GM12878 (cell line): ENCODE data around the gene ZC3H6. TPM values are rescaled to one million over a fixed set of nuclear protein-coding genes. Genes with fewer than 3 reads are reported as not detected.

ENCODE experiments used
- ATAC-seq: fragments of 200-7000 bp; cut with Tn5 transposase; 3 replicates; pipeline ENCODE4 v1.9.1; 2020; ENCODE audit warnings: mild to moderate bottlenecking, moderate library complexity
- BruUV-seq: library from RNA; stranded (reverse); fragments of 400-500 nt; replicated peaks from 2 replicates; lab custom pipeline; 2021; lab: Mats Ljungman, UMichigan
- CTCF ChIA-PET: fragments of 300-600 bp; sonication (Branson Sonifier 250); formaldehyde crosslinking; extraction: SDS; loops from one replicate; lab custom pipeline; 2021; ENCODE audit warnings: inconsistent platforms; lab: Yijun Ruan, JAX
- POLR2A ChIA-PET: fragments of 350-600 bp; formaldehyde crosslinking; extraction: SDS; loops from one replicate; lab custom pipeline; 2021; ENCODE audit warnings: inconsistent platforms; lab: Charles Lee
- RAD21 ChIA-PET: fragments of 300-600 bp; sonication (Branson Sonifier 250); formaldehyde crosslinking; loops from one replicate; lab custom pipeline; 2023; ENCODE audit warnings: antibody characterized with exemption; ENCODE audit not compliant: unreplicated experiment; lab: Charles Lee
- SMC1A ChIA-PET: fragments of 300-600 bp; sonication (Branson Sonifier 250); formaldehyde crosslinking; loops from one replicate; lab custom pipeline; 2023; ENCODE audit not compliant: unreplicated experiment, uncharacterized antibody; lab: Charles Lee
- DNase-seq: peaks from one replicate; pipeline ENCODE4 v3.0.0-alpha.2; 2011; ENCODE audit warnings: low read depth, low spot score
- FAIRE-seq: peaks from 3 replicates; lab custom pipeline; 2011; peaks lifted over from hg19 to GRCh38; lab: Jason Lieb, UNC
- H2AFZ ChIP-seq: 2 replicates; pipeline ENCODE4 v1.6.0; 2011; ENCODE audit warnings: low read depth, low read length, control low read depth; ENCODE audit not compliant: control insufficient read depth
- H3K27ac ChIP-seq: 2 replicates; pipeline ENCODE4 v1.5.1; 2011; ENCODE audit warnings: control low read depth; ENCODE audit not compliant: control insufficient read depth, insufficient read depth
- H3K27me3 ChIP-seq, 2 experiments: replicated peaks in 1 of 2; 2 replicates each; pipeline versions ENCODE4 v1.6.0 to v1.6.1; 2011; ENCODE audit warnings: low read length in 1 of 2; ENCODE audit not compliant: control insufficient read depth in 2 of 2, insufficient read depth in 2 of 2
- H3K36me3 ChIP-seq, 2 experiments: 2 replicates each; pipeline ENCODE4 v1.5.1; 2011; ENCODE audit warnings: low read length in 1 of 2; ENCODE audit not compliant: control insufficient read depth in 2 of 2, insufficient read depth in 2 of 2
- H3K4me1 ChIP-seq: 2 replicates; pipeline ENCODE4 v1.6.1; 2011; ENCODE audit warnings: mild to moderate bottlenecking, low read length, moderate library complexity, mixed read lengths; ENCODE audit not compliant: control insufficient read depth, insufficient read depth
- H3K4me2 ChIP-seq: 2 replicates; pipeline ENCODE4 v1.6.0; 2011; ENCODE audit warnings: control low read depth; ENCODE audit not compliant: control insufficient read depth, insufficient read depth
- H3K4me3 ChIP-seq: fragments of 200-600 bp; sonication (generic); 2 replicates; pipeline ENCODE4 v1.5.1; 2016
- H3K79me2 ChIP-seq: 2 replicates; pipeline ENCODE4 v1.6.0; 2011; ENCODE audit warnings: low read length; ENCODE audit not compliant: control insufficient read depth, insufficient read depth
- H3K9ac ChIP-seq: 2 replicates; pipeline ENCODE4 v1.8.0; 2011; ENCODE audit warnings: low read length, control low read depth, mixed read lengths; ENCODE audit not compliant: control insufficient read depth, insufficient read depth
- H3K9me3 ChIP-seq: replicated peaks from 3 replicates; pipeline ENCODE4 v1.5.1; 2011; ENCODE audit warnings: mild to moderate bottlenecking, low read length; ENCODE audit not compliant: control insufficient read depth, insufficient read depth
- H4K20me1 ChIP-seq: 2 replicates; pipeline ENCODE4 v1.6.0; 2011; ENCODE audit not compliant: control insufficient read depth, insufficient read depth
- CHD1 ChIP-seq: IDR thresholded peaks from 2 replicates; pipeline ENCODE4 v1.6.1; 2012; ENCODE audit warnings: low read depth, low read length, improper control_type of control experiment
- CHD2 ChIP-seq: IDR thresholded peaks from 2 replicates; pipeline ENCODE4 v1.6.1; 2011; ENCODE audit warnings: low read depth, low read length, improper control_type of control experiment, borderline replicate concordance
- HCFC1 ChIP-seq: fragments of 150-350 bp; IDR thresholded peaks from 2 replicates; pipeline ENCODE4 v1.6.1; 2014; ENCODE audit warnings: low read length
- JUNB ChIP-seq: IDR thresholded peaks from 2 replicates; pipeline ENCODE4 v1.6.1; 2016; ENCODE audit warnings: antibody characterized with exemption, mild to moderate bottlenecking
- KAT2A ChIP-seq: conservative IDR thresholded peaks from 2 replicates; pipeline ENCODE4 v1.6.1; 2011; ENCODE audit warnings: low read depth, low read length; ENCODE audit not compliant: control insufficient read depth
- SIN3A ChIP-seq: IDR thresholded peaks from 2 replicates; pipeline ENCODE4 v1.6.1; 2012; ENCODE audit warnings: low read depth, low read length, improper control_type of control experiment
- SRF ChIP-seq, 2 experiments: IDR thresholded peaks; 2 replicates each; pipeline ENCODE4 v1.6.1; 2011; ENCODE audit warnings: low read depth in 2 of 2, low read length in 2 of 2, mild to moderate bottlenecking in 1 of 2, moderate library complexity in 1 of 2
- SUZ12 ChIP-seq: fragments of 200-600 bp; sonication (generic); IDR thresholded peaks from one replicate; pipeline ENCODE4 v1.6.1; 2018; ENCODE audit warnings: antibody characterized with exemption, mild to moderate bottlenecking; ENCODE audit not compliant: unreplicated experiment
- WGBS: methylation state at CpG from one replicate; pipeline ENCODE4 v1.1.6; 2016; ENCODE audit warnings: low lambda C conversion rate; ENCODE audit not compliant: insufficient replicate concordance, insufficient coverage; ENCODE audit errors: missing lambda C conversion rate; 5-methylcytosine and 5-hydroxymethylcytosine counted together
- in situ Hi-C: fragments of 300-500 bp; cut with MboI; formaldehyde crosslinking; loops from 9 replicates; pipeline ENCODE4 v1.14.3; 2018; ENCODE audit warnings: mixed read lengths
- intact Hi-C: fragments of 100-400 bp; cut with micrococcal nuclease; formaldehyde crosslinking; loops from one replicate; pipeline ENCODE4 v1.14.2; 2022; ENCODE audit not compliant: unreplicated experiment
- polyA plus RNA-seq, 11 experiments: library from polyadenylated mRNA; depleted of rRNA in 4 of 11; unstranded in 6 of 11; stranded (reverse) in 5 of 11; fragments of >200 nt; fragmentation: Nextera tagmentation in 4 of 11; fragmentation: Illumina TruSeq in 1 of 11; extraction: Ambion mirVana in 4 of 11; extraction: Trizol in 1 of 11; gene quantifications; 1 replicate in 1 of 11; 2 replicates in 10 of 11; pipeline versions ENCODE4 v1.2.1 to v1.2.3, GENCODE V29; 2011 to 2016; ENCODE audit warnings: inconsistent platforms in 2 of 11, missing spikeins in 2 of 11, low read depth in 1 of 11
- total RNA-seq, 4 experiments: library from RNA; depleted of rRNA in 3 of 4; stranded (reverse); fragments of >200 nt in 3 of 4; fragmentation: Illumina TruSeq in 1 of 4; extraction: Trizol in 1 of 4; gene quantifications; 2 replicates each; pipeline versions ENCODE4 v1.2.1 to v1.2.3, GENCODE V29; 2013 to 2021
- TF ChIP-seq, protein P1 (sequence below): fragments of 450-650 bp; IDR thresholded peaks from 2 replicates; pipeline ENCODE4 v1.6.1; 2017; ENCODE audit warnings: mild to moderate bottlenecking, moderate library complexity
- TF ChIP-seq, protein P2 (sequence below): IDR thresholded peaks from 2 replicates; pipeline ENCODE4 v1.6.1; 2012; ENCODE audit warnings: low read depth, low read length, improper control_type of control experiment

Gene ZC3H6
- total and polyA plus RNA-seq, 10 of the 15 experiments (the other 5 are each of a cell fraction or from before 2014, with no cell fraction given): 0.53 to 4.7 (median 1.9) TPM

DNA sequence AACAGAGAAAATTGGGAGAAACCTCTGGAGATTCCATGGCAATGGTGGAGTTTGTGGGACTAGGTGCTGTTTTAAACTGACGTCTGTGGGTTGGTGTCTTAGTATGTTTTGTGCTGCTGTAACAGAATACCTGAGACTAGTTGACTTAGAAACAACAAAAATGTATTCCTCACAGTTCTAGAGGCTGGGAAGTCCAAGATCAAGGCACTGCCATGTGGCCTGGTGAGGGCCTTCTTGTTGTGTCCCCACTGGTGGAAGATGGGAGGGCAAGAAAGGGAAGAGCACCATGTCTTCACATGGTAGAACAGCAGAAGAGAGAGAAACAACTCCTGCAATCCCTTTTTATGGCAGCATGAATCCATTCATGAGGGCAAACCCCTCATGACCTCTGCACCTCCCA is 6.8 kb upstream of the ZC3H6 start (continued):
- TF ChIP-seq, protein P1, sequence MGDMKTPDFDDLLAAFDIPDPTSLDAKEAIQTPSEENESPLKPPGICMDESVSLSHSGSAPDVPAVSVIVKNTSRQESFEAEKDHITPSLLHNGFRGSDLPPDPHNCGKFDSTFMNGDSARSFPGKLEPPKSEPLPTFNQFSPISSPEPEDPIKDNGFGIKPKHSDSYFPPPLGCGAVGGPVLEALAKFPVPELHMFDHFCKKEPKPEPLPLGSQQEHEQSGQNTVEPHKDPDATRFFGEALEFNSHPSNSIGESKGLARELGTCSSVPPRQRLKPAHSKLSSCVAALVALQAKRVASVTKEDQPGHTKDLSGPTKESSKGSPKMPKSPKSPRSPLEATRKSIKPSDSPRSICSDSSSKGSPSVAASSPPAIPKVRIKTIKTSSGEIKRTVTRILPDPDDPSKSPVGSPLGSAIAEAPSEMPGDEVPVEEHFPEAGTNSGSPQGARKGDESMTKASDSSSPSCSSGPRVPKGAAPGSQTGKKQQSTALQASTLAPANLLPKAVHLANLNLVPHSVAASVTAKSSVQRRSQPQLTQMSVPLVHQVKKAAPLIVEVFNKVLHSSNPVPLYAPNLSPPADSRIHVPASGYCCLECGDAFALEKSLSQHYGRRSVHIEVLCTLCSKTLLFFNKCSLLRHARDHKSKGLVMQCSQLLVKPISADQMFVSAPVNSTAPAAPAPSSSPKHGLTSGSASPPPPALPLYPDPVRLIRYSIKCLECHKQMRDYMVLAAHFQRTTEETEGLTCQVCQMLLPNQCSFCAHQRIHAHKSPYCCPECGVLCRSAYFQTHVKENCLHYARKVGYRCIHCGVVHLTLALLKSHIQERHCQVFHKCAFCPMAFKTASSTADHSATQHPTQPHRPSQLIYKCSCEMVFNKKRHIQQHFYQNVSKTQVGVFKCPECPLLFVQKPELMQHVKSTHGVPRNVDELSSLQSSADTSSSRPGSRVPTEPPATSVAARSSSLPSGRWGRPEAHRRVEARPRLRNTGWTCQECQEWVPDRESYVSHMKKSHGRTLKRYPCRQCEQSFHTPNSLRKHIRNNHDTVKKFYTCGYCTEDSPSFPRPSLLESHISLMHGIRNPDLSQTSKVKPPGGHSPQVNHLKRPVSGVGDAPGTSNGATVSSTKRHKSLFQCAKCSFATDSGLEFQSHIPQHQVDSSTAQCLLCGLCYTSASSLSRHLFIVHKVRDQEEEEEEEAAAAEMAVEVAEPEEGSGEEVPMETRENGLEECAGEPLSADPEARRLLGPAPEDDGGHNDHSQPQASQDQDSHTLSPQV: no peak
- TF ChIP-seq JUNB (no peak), SUZ12 (no peak), SRF (IDR thresholded peaks at IDR 0.05; ENCODE audit: low read depth in 2 of 2, low read length in 2 of 2) (no peak)
- TF ChIP-seq, protein P2, sequence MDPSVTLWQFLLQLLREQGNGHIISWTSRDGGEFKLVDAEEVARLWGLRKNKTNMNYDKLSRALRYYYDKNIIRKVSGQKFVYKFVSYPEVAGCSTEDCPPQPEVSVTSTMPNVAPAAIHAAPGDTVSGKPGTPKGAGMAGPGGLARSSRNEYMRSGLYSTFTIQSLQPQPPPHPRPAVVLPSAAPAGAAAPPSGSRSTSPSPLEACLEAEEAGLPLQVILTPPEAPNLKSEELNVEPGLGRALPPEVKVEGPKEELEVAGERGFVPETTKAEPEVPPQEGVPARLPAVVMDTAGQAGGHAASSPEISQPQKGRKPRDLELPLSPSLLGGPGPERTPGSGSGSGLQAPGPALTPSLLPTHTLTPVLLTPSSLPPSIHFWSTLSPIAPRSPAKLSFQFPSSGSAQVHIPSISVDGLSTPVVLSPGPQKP: no peak

DNA sequence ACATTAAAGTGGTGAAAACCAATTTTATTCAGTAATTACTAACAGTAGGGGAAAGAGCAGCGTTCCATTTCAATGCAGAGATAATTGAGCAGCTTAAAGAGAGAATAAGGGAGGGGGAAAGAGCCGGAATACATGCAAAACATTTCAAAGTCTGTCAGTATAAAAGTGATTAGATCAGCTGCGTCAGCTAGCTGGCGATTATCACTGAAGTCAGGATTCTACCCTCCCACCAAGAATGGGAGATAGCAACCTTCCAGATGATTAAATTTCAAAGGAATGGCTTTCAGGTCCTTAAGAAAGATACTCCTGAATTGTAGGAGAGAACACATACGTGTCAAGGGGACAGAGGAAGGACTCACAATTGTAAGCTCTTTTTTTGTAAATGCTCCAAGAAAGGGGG is 2.7 kb upstream of the ZC3H6 start:
- Histone ChIP-seq H3K79me2 (peaks cover 9% of the 10 kb centered on the region), H3K27me3 (no peaks in the 10 kb centered on the region), H3K4me2 (no peak overlapping the region), H3K9ac (no peak overlapping the region), H3K27ac (no peak overlapping the region), H4K20me1 (no peaks in the 10 kb centered on the region), H3K36me3 (no peaks in the 10 kb centered on the region), H3K9me3 (no peaks in the 10 kb centered on the region), H3K4me1 (no peaks in the 10 kb centered on the region), H3K4me3 (no peak overlapping the region), H2AFZ (no peak overlapping the region)
- DNase-seq (no peak), FAIRE-seq (no peak), ATAC-seq (no peak)
- ChIA-PET POLR2A (interaction anchor here (0.6 kb wide), 2 partner anchors 17 to 278 kb away, joined by 3 read pairs; no protein-coding TSS in a partner anchor), SMC1A (interaction anchor here (0.8 kb wide), 1 partner anchor 13 kb away, joined by 4 read pairs; no protein-coding TSS in a partner anchor), RAD21 (no interaction called here), CTCF (interaction anchor here (1.3 to 4.4 kb wide), 2 partner anchors 13 to 21 kb away, joined by 3 to 39 read pairs; no protein-coding TSS in a partner anchor)
- WGBS: 88% methylated on average over 5 of the region's 5 CpGs
- in situ Hi-C loops (no loop called here), intact Hi-C loops (no loop called here)
- TF ChIP-seq HCFC1: no peak
- no peak for TF ChIP-seq KAT2A
- no peak for TF ChIP-seq SIN3A
- TF ChIP-seq, protein P1: no peak
- no peak for TF ChIP-seq CHD1
- no peak for TF ChIP-seq CHD2
- no TSS peak for BruUV-seq
